ENCODE data around the gene NRSN1.

NRSN1 gene

GRCh38 chr6:24145690-24146131, 19.7 kb downstream of the NRSN1 start:
- no peaks in the 10 kb centered on the region for H3K27me3 ChIP-seq (ENCODE audit: control insufficient read depth, low read length)

GRCh38 chr6:24146871-24147270, 20.9 kb downstream of the NRSN1 start:
- Histone ChIP-seq H3K4me2 (ENCODE audit: low read length) (no peak overlapping the region), H3K27me3 (ENCODE audit: control insufficient read depth, low read length) (no peaks in the 10 kb centered on the region), H3K4me1 (ENCODE audit: control insufficient read depth, low read length) (no peaks in the 10 kb centered on the region), H3F3A (ENCODE audit: control insufficient read depth, insufficient read depth) (no peaks in the 10 kb centered on the region), H3K9me3 (ENCODE audit: control insufficient read depth, insufficient read depth, low read length) (peaks cover 6% of the 10 kb centered on the region; the same call in 1 of the 2 replicates), H3K36me3 (ENCODE audit: control insufficient read depth, low read length) (no peaks in the 10 kb centered on the region), H3K27ac (ENCODE audit: low read depth, low read length) (no peak overlapping the region), H3K4me3 (ENCODE audit: low read length) (no peak overlapping the region), H4K20me1 (ENCODE audit: control insufficient read depth, insufficient read depth, low read depth, low read length) (no peaks in the 10 kb centered on the region), H3K79me2 (ENCODE audit: control insufficient read depth, low read length) (no peaks in the 10 kb centered on the region), H3K9me2 (replicated peaks; ENCODE audit: control insufficient read depth, low read length) (no peaks in the 10 kb centered on the region)
- no peak for TF ChIP-seq EZH2phosphoT487 (IDR thresholded peaks at IDR 0.05; ENCODE audit: borderline replicate concordance, low read length)
- no peak for TF ChIP-seq CTCF (IDR thresholded peaks at IDR 0.05; ENCODE audit: low read depth, low read length, poor library complexity, severe bottlenecking)

More at GRCh38 chr6:24145690-24146131, 19.7 kb downstream of the NRSN1 start:
- no peaks in the 10 kb centered on the region for H3K4me1 ChIP-seq (ENCODE audit: control insufficient read depth, low read length)
- TF ChIP-seq EZH2phosphoT487 (IDR thresholded peaks at IDR 0.05; ENCODE audit: borderline replicate concordance, low read length): no peak
- no peak for TF ChIP-seq CTCF (IDR thresholded peaks at IDR 0.05; ENCODE audit: low read depth, low read length, poor library complexity, severe bottlenecking)
- no peak overlapping the region for H3K4me2 ChIP-seq (ENCODE audit: low read length)
- H3K9me2 ChIP-seq (replicated peaks; ENCODE audit: control insufficient read depth, low read length): no peaks in the 10 kb centered on the region
- peaks cover 6% of the 10 kb centered on the region; the same call in 1 of the 2 replicates for H3K9me3 ChIP-seq (ENCODE audit: control insufficient read depth, insufficient read depth, low read length)
- no peak overlapping the region for H3K27ac ChIP-seq (ENCODE audit: low read depth, low read length)
- H3K4me3 ChIP-seq (ENCODE audit: low read length): no peak overlapping the region
- no peaks in the 10 kb centered on the region for H3K79me2 ChIP-seq (ENCODE audit: control insufficient read depth, low read length)
- no peaks in the 10 kb centered on the region for H3K36me3 ChIP-seq (ENCODE audit: control insufficient read depth, low read length)
- H4K20me1 ChIP-seq (ENCODE audit: control insufficient read depth, insufficient read depth, low read depth, low read length): no peaks in the 10 kb centered on the region
- no peaks in the 10 kb centered on the region for H3F3A ChIP-seq (ENCODE audit: control insufficient read depth, insufficient read depth)

GRCh38 chr6:24147511-24148153, 21.6 kb downstream of the NRSN1 start:
- no peak overlapping the region for H3K4me2 ChIP-seq (ENCODE audit: low read length)

More at GRCh38 chr6:24147511-24148153, 21.6 kb downstream of the NRSN1 start:
- Histone ChIP-seq H3K9me3 (ENCODE audit: control insufficient read depth, insufficient read depth, low read length) (peaks cover 3% of the 10 kb centered on the region; the same call in 1 of the 2 replicates), H3K4me1 (ENCODE audit: control insufficient read depth, low read length) (no peaks in the 10 kb centered on the region), H3K27me3 (ENCODE audit: control insufficient read depth, low read length) (no peaks in the 10 kb centered on the region), H3K79me2 (ENCODE audit: control insufficient read depth, low read length) (no peaks in the 10 kb centered on the region), H3K4me3 (ENCODE audit: low read length) (no peak overlapping the region), H3K9me2 (replicated peaks; ENCODE audit: control insufficient read depth, low read length) (no peaks in the 10 kb centered on the region), H4K20me1 (ENCODE audit: control insufficient read depth, insufficient read depth, low read depth, low read length) (no peaks in the 10 kb centered on the region), H3K36me3 (ENCODE audit: control insufficient read depth, low read length) (no peaks in the 10 kb centered on the region), H3F3A (ENCODE audit: control insufficient read depth, insufficient read depth) (no peaks in the 10 kb centered on the region), H3K27ac (ENCODE audit: low read depth, low read length) (no peak overlapping the region)
- TF ChIP-seq EZH2phosphoT487 (IDR thresholded peaks at IDR 0.05; ENCODE audit: borderline replicate concordance, low read length) (no peak), CTCF (IDR thresholded peaks at IDR 0.05; ENCODE audit: low read depth, low read length, poor library complexity, severe bottlenecking) (no peak)
